Upper lobe of left lung (tissue), 6 donors: Measurements from ENCODE around the gene LTBP1. TPM values are rescaled to one million over a fixed set of nuclear protein-coding genes. Genes with fewer than 3 reads are reported as not detected.
"Not testable (repeated sequence)": the region's sequence is repeated elsewhere in the genome, so short reads cannot be mapped to it uniquely, and the experiment has no call there.

Experiments used
- ATAC-seq, 2 donors: fragments of 200-7000 bp; cut with Tn5 transposase; one replicate each; pipeline ENCODE4 v1.9.1; 2022; ENCODE audit warnings: mild to moderate bottlenecking in 2 of 2, moderate library complexity in 2 of 2; ENCODE audit not compliant: low FRiP score in 2 of 2
- DNase-seq, 2 donors: peaks; one replicate each; pipeline ENCODE4 v3.0.0-alpha.2; 2019 to 2020
- H3K27ac ChIP-seq, 4 donors: fragments of 200-600 bp; sonication (generic); one replicate each; pipeline ENCODE4 v1.5.1; 2016 to 2019
- H3K27me3 ChIP-seq, 4 donors: fragments of 200-600 bp; sonication (generic); one replicate each; pipeline ENCODE4 v1.5.1; 2017 to 2019
- H3K36me3 ChIP-seq, 4 donors: fragments of 200-600 bp; sonication (generic); one replicate each; pipeline ENCODE4 v1.5.1; 2016 to 2019
- H3K4me1 ChIP-seq, 4 donors: fragments of 200-600 bp; sonication (generic); one replicate each; pipeline ENCODE4 v1.5.1; 2018 to 2019
- H3K4me3 ChIP-seq, 4 donors: fragments of 200-600 bp; sonication (generic); one replicate each; pipeline ENCODE4 v1.5.1; 2017 to 2019; ENCODE audit warnings: mild to moderate bottlenecking in 2 of 4, moderate library complexity in 1 of 4
- H3K9me3 ChIP-seq, 4 donors: fragments of 200-600 bp; sonication (generic); one replicate each; pipeline ENCODE4 v1.5.1; 2018 to 2019
- CTCF ChIP-seq, 6 experiments: fragments of 450-650 bp in 4 of 6; fragments of 200-600 bp in 2 of 6; sonication (generic) in 2 of 6; IDR thresholded peaks; one replicate each; pipeline ENCODE4 v1.5.1; 2016 to 2019; ENCODE audit warnings: antibody characterized with exemption in 6 of 6
- EP300 ChIP-seq, 4 donors: sonication (generic); formaldehyde crosslinking; IDR thresholded peaks; one replicate each; pipeline ENCODE4 v1.5.1; 2017; ENCODE audit warnings: antibody characterized with exemption in 4 of 4, control low read depth in 2 of 4
- POLR2A ChIP-seq, 4 donors: fragments of 450-650 bp; IDR thresholded peaks; one replicate each; pipeline ENCODE4 v1.5.1; 2016 to 2017; ENCODE audit warnings: antibody characterized with exemption in 4 of 4, mild to moderate bottlenecking in 2 of 4
- POLR2AphosphoS5 ChIP-seq, 2 donors: sonication (generic); formaldehyde crosslinking; IDR thresholded peaks; one replicate each; pipeline ENCODE4 v1.5.1; 2017; ENCODE audit warnings: antibody characterized with exemption in 2 of 2
- WGBS, 2 donors: methylation state at CpG; one replicate each; pipeline ENCODE4 v1.1.5; 2017 to 2018; 5-methylcytosine and 5-hydroxymethylcytosine counted together
- total RNA-seq, 6 donors: library from RNA; depleted of rRNA in 4 of 6; stranded (reverse); fragments of >200 nt in 4 of 6; gene quantifications; one replicate each; pipeline versions ENCODE4 v1.1.0 to v1.2.1, GENCODE V29; 2016 to 2021
- donor health status: DM: no; HTN: no; CAD: no; lungs with moderate emphysema.
- donor health status: DM: no; HTN: yes; CAD: no; lungs with severe emphysema.

Gene LTBP1
- total RNA-seq, 6 donors from 2014 or later: 11.5 to 45.0 (median 27.1) TPM

GRCh38 chr2:33363325-33364298 lies 416.9 kb downstream of the LTBP1 start:
- ATAC-seq (no peak), DNase-seq (no peak)
- no peak for TF ChIP-seq POLR2AphosphoS5 (IDR thresholded peaks at IDR 0.05)
- no peak for TF ChIP-seq EP300 (IDR thresholded peaks at IDR 0.05)
- no peak for TF ChIP-seq CTCF (IDR thresholded peaks at IDR 0.05)
- TF ChIP-seq POLR2A (IDR thresholded peaks at IDR 0.05): no peak
- no peaks in the 10 kb centered on the region for H3K36me3 ChIP-seq
- no peak overlapping the region for H3K4me3 ChIP-seq
- WGBS, 2 donors: 72 to 73% methylated on average over 5 of the region's 5 CpGs
- no peaks in the 10 kb centered on the region for H3K9me3 ChIP-seq
- no peaks in the 10 kb centered on the region for H3K4me1 ChIP-seq
- H3K27ac ChIP-seq: no peak overlapping the region
- H3K27me3 ChIP-seq: no peaks in the 10 kb centered on the region

GRCh38 chr2:33365264-33365970 lies 418.7 kb downstream of the LTBP1 start:
- no peaks in the 10 kb centered on the region for H3K4me1 ChIP-seq
- no peaks in the 10 kb centered on the region for H3K9me3 ChIP-seq
- TF ChIP-seq POLR2AphosphoS5 (IDR thresholded peaks at IDR 0.05) (no peak), EP300 (IDR thresholded peaks at IDR 0.05) (no peak), POLR2A (IDR thresholded peaks at IDR 0.05) (no peak), CTCF (IDR thresholded peaks at IDR 0.05) (no peak)
- no peak for DNase-seq
- H3K4me3 ChIP-seq: no peak overlapping the region
- WGBS, 2 donors: 84 to 91% methylated on average over 9 of the region's 9 CpGs
- no peaks in the 10 kb centered on the region for H3K36me3 ChIP-seq
- H3K27ac ChIP-seq: no peak overlapping the region
- ATAC-seq: no peak
- no peaks in the 10 kb centered on the region for H3K27me3 ChIP-seq

GRCh38 chr2:33366473-33366872 lies 419.7 kb downstream of the LTBP1 start:
- Histone ChIP-seq H3K27ac (no peak overlapping the region), H3K36me3 (no peaks in the 10 kb centered on the region), H3K27me3 (no peaks in the 10 kb centered on the region), H3K9me3 (no peaks in the 10 kb centered on the region), H3K4me1 (no peaks in the 10 kb centered on the region), H3K4me3 (no peak overlapping the region)
- ATAC-seq: no peak
- no peak for DNase-seq
- 61 to 65% methylated on average over 5 of the region's 5 CpGs for WGBS, 2 donors
- TF ChIP-seq POLR2A (IDR thresholded peaks at IDR 0.05) (no peak), EP300 (IDR thresholded peaks at IDR 0.05) (no peak), CTCF (IDR thresholded peaks at IDR 0.05) (no peak), POLR2AphosphoS5 (IDR thresholded peaks at IDR 0.05) (no peak)

GRCh38 chr2:33368524-33368923 lies 421.8 kb downstream of the LTBP1 start:
- H3K4me1 ChIP-seq, H3K36me3 ChIP-seq, H3K9me3 ChIP-seq, H3K4me3 ChIP-seq, ATAC-seq, H3K27me3 ChIP-seq, H3K27ac ChIP-seq, DNase-seq: not testable (repeated sequence)
- WGBS, 2 donors: 92 to 94% methylated on average over 7 of the region's 7 CpGs

- no peaks in the 10 kb centered on the region for H3K36me3 ChIP-seq
- WGBS, 2 donors: 89 to 96% methylated on average over 5 of the region's 5 CpGs
- H3K4me1 ChIP-seq: no peaks in the 10 kb centered on the region
- DNase-seq (no peak), ATAC-seq (no peak)
- H3K4me3 ChIP-seq: no peak overlapping the region
- no peaks in the 10 kb centered on the region for H3K9me3 ChIP-seq
- H3K27me3 ChIP-seq: no peaks in the 10 kb centered on the region
- no peak overlapping the region for H3K27ac ChIP-seq
- TF ChIP-seq CTCF (IDR thresholded peaks at IDR 0.05): no peak
- TF ChIP-seq POLR2A (IDR thresholded peaks at IDR 0.05): no peak
- TF ChIP-seq EP300 (IDR thresholded peaks at IDR 0.05): no peak
- no peak for TF ChIP-seq POLR2AphosphoS5 (IDR thresholded peaks at IDR 0.05)
Measured at GRCh38 chr2:33369191-33369590, 422.4 kb downstream of the LTBP1 start.
